Measurements from ENCODE around the gene HDGF.

- TF ChIP-seq POLR2A (IDR thresholded peaks at IDR 0.05), result no peak
- TF ChIP-seq, protein P1, sequence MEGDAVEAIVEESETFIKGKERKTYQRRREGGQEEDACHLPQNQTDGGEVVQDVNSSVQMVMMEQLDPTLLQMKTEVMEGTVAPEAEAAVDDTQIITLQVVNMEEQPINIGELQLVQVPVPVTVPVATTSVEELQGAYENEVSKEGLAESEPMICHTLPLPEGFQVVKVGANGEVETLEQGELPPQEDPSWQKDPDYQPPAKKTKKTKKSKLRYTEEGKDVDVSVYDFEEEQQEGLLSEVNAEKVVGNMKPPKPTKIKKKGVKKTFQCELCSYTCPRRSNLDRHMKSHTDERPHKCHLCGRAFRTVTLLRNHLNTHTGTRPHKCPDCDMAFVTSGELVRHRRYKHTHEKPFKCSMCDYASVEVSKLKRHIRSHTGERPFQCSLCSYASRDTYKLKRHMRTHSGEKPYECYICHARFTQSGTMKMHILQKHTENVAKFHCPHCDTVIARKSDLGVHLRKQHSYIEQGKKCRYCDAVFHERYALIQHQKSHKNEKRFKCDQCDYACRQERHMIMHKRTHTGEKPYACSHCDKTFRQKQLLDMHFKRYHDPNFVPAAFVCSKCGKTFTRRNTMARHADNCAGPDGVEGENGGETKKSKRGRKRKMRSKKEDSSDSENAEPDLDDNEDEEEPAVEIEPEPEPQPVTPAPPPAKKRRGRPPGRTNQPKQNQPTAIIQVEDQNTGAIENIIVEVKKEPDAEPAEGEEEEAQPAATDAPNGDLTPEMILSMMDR (IDR thresholded peaks at IDR 0.05), result no peak
- TF ChIP-seq POLR2AphosphoS5 (IDR thresholded peaks at IDR 0.05), result no peak
Observed at GRCh38 chr1:156795787-156796186, 44.3 kb upstream of the HDGF start.

All from upper lobe of left lung (tissue), 4 donors.